H1 (cell line): Measurements from ENCODE around the gene SMLR1. TPM values are rescaled to one million over a fixed set of nuclear protein-coding genes. Genes with fewer than 3 reads are reported as not detected.

ENCODE experiments used
- CTCF ChIA-PET: fragments of 300-600 bp; sonication (Branson Sonifier 250); formaldehyde crosslinking; loops from one replicate; lab custom pipeline; 2021; ENCODE audit not compliant: partially characterized antibody; lab: Charles Lee
- POLR2A ChIA-PET: fragments of 300-600 bp; sonication (Branson Sonifier 250); formaldehyde crosslinking; loops from one replicate; lab custom pipeline; 2021; ENCODE audit warnings: inconsistent platforms; ENCODE audit not compliant: partially characterized antibody; lab: Charles Lee
- DNase-seq, 2 experiments: peaks; one replicate each; pipeline versions ENCODE4 v3.0.0 to v3.0.0-alpha.2; 2010 to 2022; ENCODE audit warnings: low spot score in 2 of 2, low read depth in 1 of 2, mixed read lengths in 1 of 2
- FAIRE-seq: peaks from 2 replicates; lab custom pipeline; 2011; peaks lifted over from hg19 to GRCh38; lab: Jason Lieb, UNC
- H2AFZ ChIP-seq: 2 replicates; pipeline ENCODE4 v1.8.1; 2012; ENCODE audit warnings: low read length, inconsistent platforms
- H2AK5ac ChIP-seq: 2 replicates; pipeline ENCODE4 v1.6.1; 2013; ENCODE audit warnings: low read depth, low read length
- H2BK120ac ChIP-seq: replicated peaks from 2 replicates; pipeline ENCODE3; 2013; ENCODE audit warnings: low read depth, low read length, inconsistent platforms
- H2BK12ac ChIP-seq: 2 replicates; pipeline ENCODE4 v1.6.1; 2013; ENCODE audit warnings: low read depth, low read length
- H2BK15ac ChIP-seq: 2 replicates; pipeline ENCODE4 v1.6.1; 2013; ENCODE audit warnings: low read length
- H2BK20ac ChIP-seq: 2 replicates; pipeline ENCODE4 v1.6.1; 2013; ENCODE audit warnings: low read length
- H2BK5ac ChIP-seq: 2 replicates; pipeline ENCODE4 v1.6.1; 2013; ENCODE audit warnings: low read depth, low read length
- H3K14ac ChIP-seq: 2 replicates; pipeline ENCODE4 v1.6.1; 2013; ENCODE audit warnings: inconsistent platforms; ENCODE audit not compliant: insufficient read length
- H3K18ac ChIP-seq: 2 replicates; pipeline ENCODE4 v1.6.1; 2013; ENCODE audit warnings: low read length; ENCODE audit errors: extremely low read depth
- H3K23ac ChIP-seq: 2 replicates; pipeline ENCODE4 v1.6.1; 2013; ENCODE audit warnings: inconsistent platforms; ENCODE audit not compliant: insufficient read length
- H3K23me2 ChIP-seq: 2 replicates; pipeline ENCODE4 v1.6.1; 2013; ENCODE audit warnings: low read depth, low read length
- H3K27ac ChIP-seq: 2 replicates; pipeline ENCODE4 v1.6.1; 2011; ENCODE audit warnings: low read depth, low read length, inconsistent platforms
- H3K27me3 ChIP-seq, 4 experiments: replicated peaks in 1 of 4; 1 replicate in 1 of 4; 2 replicates in 3 of 4; pipeline versions ENCODE4 v1.6.1 to v1.8.1; 2011 to 2013; ENCODE audit warnings: low read length in 3 of 4, mild to moderate bottlenecking in 3 of 4, inconsistent platforms in 2 of 4, mixed read lengths in 2 of 4, moderate library complexity in 1 of 4; ENCODE audit not compliant: control insufficient read depth in 3 of 4, insufficient read depth in 3 of 4; ENCODE audit errors: extremely low read depth in 1 of 4
- H3K36me3 ChIP-seq, 4 experiments: 2 replicates each; pipeline versions ENCODE4 v1.6.1 to v1.8.1; 2011 to 2013; ENCODE audit warnings: mild to moderate bottlenecking in 4 of 4, low read length in 3 of 4, moderate library complexity in 2 of 4, control low read depth in 1 of 4, inconsistent platforms in 1 of 4; ENCODE audit not compliant: insufficient read depth in 4 of 4, control insufficient read depth in 2 of 4
- H3K4ac ChIP-seq: replicated peaks from 2 replicates; pipeline ENCODE3; 2013; ENCODE audit warnings: low read length, low read depth, mixed read lengths, inconsistent platforms; ENCODE audit not compliant: insufficient read length
- H3K4me1 ChIP-seq, 4 experiments: replicated peaks in 1 of 4; 1 replicate in 1 of 4; 2 replicates in 3 of 4; pipeline versions ENCODE4 v1.6.1 to v1.8.1; 2011 to 2013; ENCODE audit warnings: low read length in 3 of 4, inconsistent platforms in 2 of 4, mixed read lengths in 1 of 4; ENCODE audit not compliant: insufficient read depth in 4 of 4, control insufficient read depth in 3 of 4
- H3K4me2 ChIP-seq, 2 experiments: 2 replicates each; pipeline versions ENCODE4 v1.6.1 to v1.8.1; 2011 to 2013; ENCODE audit warnings: low read depth in 2 of 2, low read length in 2 of 2, control low read depth in 1 of 2, inconsistent platforms in 1 of 2, mild to moderate bottlenecking in 1 of 2; ENCODE audit not compliant: insufficient read depth in 1 of 2
- H3K4me3 ChIP-seq, 4 experiments: fragments of 200-600, 300-600 bp in 1 of 4; sonication (generic), shearing (Covaris generic), sonication (Bioruptor Twin) in 1 of 4; 2 replicates each; pipeline versions ENCODE4 v1.5.1 to v1.8.1; 2011 to 2016; ENCODE audit warnings: low read length in 4 of 4, low read depth in 3 of 4, control low read depth in 2 of 4, inconsistent platforms in 2 of 4, mild to moderate bottlenecking in 2 of 4, mixed read lengths in 1 of 4, moderate library complexity in 1 of 4; ENCODE audit not compliant: insufficient read depth in 2 of 4; ENCODE audit errors: extremely low read depth in 1 of 4
- H3K56ac ChIP-seq: replicated peaks from 2 replicates; pipeline ENCODE3; 2013; ENCODE audit warnings: low read depth, mild to moderate bottlenecking, mixed read lengths, low read length, inconsistent platforms; ENCODE audit not compliant: insufficient read length
- H3K79me1 ChIP-seq: 2 replicates; pipeline ENCODE4 v1.6.1; 2013; ENCODE audit warnings: low read depth, low read length, control low read depth
- H3K79me2 ChIP-seq, 2 experiments: 2 replicates each; pipeline versions ENCODE4 v1.6.1 to v1.8.1; 2012 to 2013; ENCODE audit warnings: low read length in 2 of 2, mild to moderate bottlenecking in 2 of 2, inconsistent platforms in 1 of 2; ENCODE audit not compliant: insufficient read depth in 2 of 2, control insufficient read depth in 1 of 2
- H3K9ac ChIP-seq, 4 experiments: replicated peaks in 1 of 4; 1 replicate in 1 of 4; 2 replicates in 3 of 4; pipeline versions ENCODE4 v1.6.1 to v1.8.1; 2011 to 2013; ENCODE audit warnings: low read depth in 3 of 4, low read length in 3 of 4, control low read depth in 2 of 4, mild to moderate bottlenecking in 2 of 4, moderate library complexity in 2 of 4, inconsistent platforms in 1 of 4; ENCODE audit errors: extremely low read depth in 1 of 4
- H3K9me3 ChIP-seq, 2 experiments: 2 replicates each; pipeline versions ENCODE4 v1.6.1 to v1.8.1; 2012 to 2013; ENCODE audit warnings: mild to moderate bottlenecking in 2 of 2, moderate library complexity in 2 of 2, control low read depth in 1 of 2, inconsistent platforms in 1 of 2, low read depth in 1 of 2, low read length in 1 of 2, mixed read lengths in 1 of 2; ENCODE audit not compliant: insufficient read depth in 2 of 2
- H4K20me1 ChIP-seq, 2 experiments: replicated peaks in 1 of 2; 2 replicates each; pipeline versions ENCODE3 to v1.8.1; 2011 to 2013; ENCODE audit warnings: inconsistent platforms in 2 of 2, low read length in 2 of 2, mild to moderate bottlenecking in 1 of 2; ENCODE audit not compliant: insufficient read depth in 2 of 2, control insufficient read depth in 1 of 2
- H4K5ac ChIP-seq: 2 replicates; pipeline ENCODE4 v1.6.1; 2013; ENCODE audit warnings: low read length, low read depth, mixed read lengths, inconsistent platforms; ENCODE audit not compliant: insufficient read length
- H4K8ac ChIP-seq: 2 replicates; pipeline ENCODE4 v1.8.0; 2013; ENCODE audit warnings: mild to moderate bottlenecking, moderate library complexity, low read length, inconsistent platforms; ENCODE audit not compliant: insufficient read depth; ENCODE audit errors: extremely low read depth
- H4K91ac ChIP-seq: replicated peaks from 2 replicates; pipeline ENCODE3; 2013; ENCODE audit warnings: low read length, mixed read lengths, inconsistent platforms; ENCODE audit not compliant: insufficient read length
- CBX8 ChIP-seq: fragments of 300-800, 300-1000 bp; sonication (generic); IDR thresholded peaks from 2 replicates; pipeline ENCODE4 v1.7.1; 2016; ENCODE audit warnings: low read depth, low read length, borderline replicate concordance
- GTF2F1 ChIP-seq: IDR thresholded peaks from 2 replicates; pipeline ENCODE4 v1.6.1; 2012; ENCODE audit warnings: low read depth, low read length, improper control_type of control experiment, borderline replicate concordance
- JUN ChIP-seq: IDR thresholded peaks from 2 replicates; pipeline ENCODE4 v1.6.1; 2011; ENCODE audit warnings: low read depth, mild to moderate bottlenecking, improper control_type of control experiment, low read length
- POU5F1 ChIP-seq: IDR thresholded peaks from 2 replicates; pipeline ENCODE4 v1.6.1; 2011; ENCODE audit warnings: low read depth, mild to moderate bottlenecking, low read length, moderate library complexity
- RBBP5 ChIP-seq: IDR thresholded peaks from 2 replicates; pipeline ENCODE4 v1.7.1; 2012; ENCODE audit warnings: low read depth, mild to moderate bottlenecking, inconsistent platforms, low read length, moderate library complexity, borderline replicate concordance
- RXRA ChIP-seq: IDR thresholded peaks from 2 replicates; pipeline ENCODE4 v1.6.1; 2011; ENCODE audit warnings: low read depth, mild to moderate bottlenecking, low read length, moderate library complexity; ENCODE audit not compliant: insufficient read depth
- TAF1 ChIP-seq: IDR thresholded peaks from 2 replicates; pipeline ENCODE4 v1.6.1; 2011; ENCODE audit warnings: mild to moderate bottlenecking, low read depth, low read length
- WGBS, 2 experiments: shearing (Covaris generic) in 1 of 2; methylation state at CpG; one replicate each; pipeline versions ENCODE4 v1.1.6 to v1.1.7; 2013 to 2015; ENCODE audit warnings: low lambda C conversion rate in 2 of 2, mixed read lengths in 2 of 2, inconsistent platforms in 1 of 2, low coverage in 1 of 2, missing lambda C conversion rate in 1 of 2; ENCODE audit not compliant: insufficient replicate concordance in 2 of 2, insufficient coverage in 1 of 2, insufficient read length in 1 of 2; ENCODE audit errors: extremely low coverage in 1 of 2, missing lambda C conversion rate in 1 of 2; 5-methylcytosine and 5-hydroxymethylcytosine counted together
- long read RNA-seq, 2 experiments: library from RNA in 1 of 2; library from capped mRNA in 1 of 2; stranded (forward); transcript quantifications; one replicate each; pipeline ENCODE4 v2.0.0, GENCODE V29; 2021; ENCODE audit warnings: inconsistent platforms in 1 of 2
- polyA minus RNA-seq, 3 experiments: library from RNA; depleted of rRNA, polyadenylated mRNA; stranded (reverse); fragments of >200 nt; gene quantifications; 1 replicate in 2 of 3; 2 replicates in 1 of 3; pipeline ENCODE4 v1.2.3, GENCODE V29; 2011
- polyA plus RNA-seq, 7 experiments: library from polyadenylated mRNA; depleted of rRNA in 3 of 7; stranded (reverse) in 5 of 7; unstranded in 2 of 7; fragments of >200 nt in 5 of 7; fragments of 200-250 nt in 2 of 7; gene quantifications; 1 replicate in 5 of 7; 2 replicates in 1 of 7; 4 replicates in 1 of 7; pipeline versions ENCODE4 v1.2.1 to v1.2.3, GENCODE V29; 2011 to 2013; ENCODE audit warnings: missing spikeins in 2 of 7, mixed read lengths in 2 of 7
- total RNA-seq: library from RNA; stranded (reverse); fragmentation: NEBNext Ultra II Directional; extraction: Animal tissue kit (Norgen Biotek cat#: 25700); gene quantifications from 2 replicates; pipeline ENCODE4 v1.2.1, GENCODE V29; 2021
- TF ChIP-seq, protein P1 (sequence below): IDR thresholded peaks from 2 replicates; pipeline ENCODE4 v1.6.1; 2012; ENCODE audit warnings: low read length, inconsistent platforms

Gene SMLR1
- total RNA-seq (not detected in 2 replicates), polyA plus RNA-seq (2011; rRNA removed) (not detected in 2 replicates), polyA minus RNA-seq (2011; rRNA and poly(A)+ RNA removed) (not detected in 2 replicates)
- polyA plus RNA-seq (2011; cell fraction: cytosol; rRNA removed) = not detected
- not detected for polyA plus RNA-seq (2011; cell fraction: nucleus; rRNA removed)
- polyA plus RNA-seq (2012, experiment 1 of 2) = not detected in 4 replicates
- polyA plus RNA-seq (2012, experiment 2 of 2) = not detected
- not detected for polyA plus RNA-seq (2013, experiment 1 of 2)
- polyA plus RNA-seq (2013, experiment 2 of 2) = not detected
- polyA minus RNA-seq (2011; cell fraction: cytosol; rRNA and poly(A)+ RNA removed) = not detected
- not detected for polyA minus RNA-seq (2011; cell fraction: nucleus; rRNA and poly(A)+ RNA removed)
- long read RNA-seq, experiment 1 = 0 reads
- long read RNA-seq, experiment 2 = 0 reads

DNA sequence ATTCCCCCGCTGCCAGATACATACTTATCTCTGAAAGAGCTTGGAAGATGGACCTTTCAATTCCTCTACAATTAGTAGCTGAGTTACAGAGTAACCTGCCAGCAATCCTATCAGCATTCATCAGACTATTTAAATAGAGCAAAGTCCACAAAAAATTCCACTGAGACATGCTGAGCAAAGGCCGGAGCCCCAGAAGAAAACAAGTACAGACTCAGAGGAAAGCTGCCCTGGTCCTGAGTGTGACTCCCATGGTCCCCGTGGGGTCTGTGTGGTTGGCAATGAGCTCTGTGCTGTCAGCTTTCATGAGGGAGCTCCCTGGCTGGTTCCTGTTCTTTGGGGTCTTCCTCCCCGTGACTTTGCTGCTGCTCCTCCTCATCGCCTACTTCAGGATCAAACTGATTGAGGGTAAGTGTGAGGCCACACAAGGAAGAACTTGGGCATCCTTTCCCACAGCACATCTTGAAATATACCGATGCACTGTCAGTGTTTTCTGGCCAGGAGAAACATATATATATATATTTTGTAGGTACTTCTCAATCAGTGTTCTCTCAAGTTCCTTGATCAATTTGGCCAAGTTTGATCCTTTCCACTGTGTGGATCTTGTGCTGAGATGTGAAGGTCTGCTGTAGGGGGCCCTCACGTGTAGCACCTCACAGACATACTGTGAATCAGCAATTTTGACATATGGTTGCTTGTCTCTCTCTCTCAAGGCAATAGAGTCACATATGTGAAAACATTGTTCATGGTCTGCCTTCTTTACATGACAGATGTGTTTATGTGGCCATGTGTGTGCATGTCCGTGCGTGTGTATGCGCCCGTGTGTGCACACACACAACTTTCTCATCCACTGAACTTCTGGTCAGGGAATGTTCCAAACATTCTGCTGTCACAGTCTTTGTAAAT is at the start of gene SMLR1:
Gene SMLR1, plus strand, starts transcription at position 160 of the 903 bp plus-strand sequence. Its CDS starts 8 bp downstream, at position 168.
- no peak within 1 kb of the TSS for H3K18ac ChIP-seq
- H3K27ac ChIP-seq = no peak within 1 kb of the TSS
- no peak for DNase-seq
- H3K9me3 ChIP-seq = no peaks in the 10 kb centered on the region
- no peak within 1 kb of the TSS for H2BK5ac ChIP-seq
- no peak within 1 kb of the TSS for H3K23ac ChIP-seq
- POLR2A ChIA-PET = no interaction called here
- peaks cover 0 to 8% (median 3%) of the 10 kb centered on the region in 4 experiments; a peak in 4 of 7 replicates for H3K4me1 ChIP-seq
- no peak for FAIRE-seq
- no peak within 1 kb of the TSS for H3K4ac ChIP-seq
- H4K8ac ChIP-seq = no peak within 1 kb of the TSS
- WGBS, 2 experiments = 78% methylated on average over 11 of the region's 11 CpGs; no CpG with 5 or more reads in 1 of the 2 experiments
- no peak within 1 kb of the TSS for H2BK120ac ChIP-seq
- H3K23me2 ChIP-seq = no peaks in the 10 kb centered on the region
- H3K4me2 ChIP-seq = no peak within 1 kb of the TSS; a peak in 1 of 4 replicates
- peak within 1 kb of the TSS; percentile 33; the same call in 1 of the 2 replicates for H2AK5ac ChIP-seq
- H3K14ac ChIP-seq = no peak within 1 kb of the TSS
- peak within 1 kb of the TSS; percentile 15; the same call in 1 of the 2 replicates for H2BK20ac ChIP-seq
- no peak within 1 kb of the TSS for H4K91ac ChIP-seq
- H2BK12ac ChIP-seq = peak within 1 kb of the TSS; percentile 72; the same call in 1 of the 2 replicates
- H3K4me3 ChIP-seq = no peak within 1 kb of the TSS
- no peak within 1 kb of the TSS for H4K5ac ChIP-seq
- H3K56ac ChIP-seq = no peak within 1 kb of the TSS
- no peaks in the 10 kb centered on the region for H4K20me1 ChIP-seq
- no peak within 1 kb of the TSS for H2AFZ ChIP-seq
- no peaks in the 10 kb centered on the region for H3K79me2 ChIP-seq
- H3K36me3 ChIP-seq = no peaks in the 10 kb centered on the region
- CTCF ChIA-PET = interaction anchor here (0.9 to 1.0 kb wide), 2 partner anchors 12 to 810 kb away, joined by 3 to 4 read pairs; partner anchors contain the start of gene ENPP3
- H2BK15ac ChIP-seq = no peak within 1 kb of the TSS
- H3K27me3 ChIP-seq = no peaks in the 10 kb centered on the region
- no peak within 1 kb of the TSS; a peak in 1 of 7 replicates for H3K9ac ChIP-seq
- H3K79me1 ChIP-seq = no peaks in the 10 kb centered on the region
- TF ChIP-seq TAF1 = no peak
- TF ChIP-seq RBBP5 = no peak
- no peak for TF ChIP-seq GTF2F1
- TF ChIP-seq RXRA = no peak
- no peak for TF ChIP-seq CBX8
- TF ChIP-seq, protein P1, sequence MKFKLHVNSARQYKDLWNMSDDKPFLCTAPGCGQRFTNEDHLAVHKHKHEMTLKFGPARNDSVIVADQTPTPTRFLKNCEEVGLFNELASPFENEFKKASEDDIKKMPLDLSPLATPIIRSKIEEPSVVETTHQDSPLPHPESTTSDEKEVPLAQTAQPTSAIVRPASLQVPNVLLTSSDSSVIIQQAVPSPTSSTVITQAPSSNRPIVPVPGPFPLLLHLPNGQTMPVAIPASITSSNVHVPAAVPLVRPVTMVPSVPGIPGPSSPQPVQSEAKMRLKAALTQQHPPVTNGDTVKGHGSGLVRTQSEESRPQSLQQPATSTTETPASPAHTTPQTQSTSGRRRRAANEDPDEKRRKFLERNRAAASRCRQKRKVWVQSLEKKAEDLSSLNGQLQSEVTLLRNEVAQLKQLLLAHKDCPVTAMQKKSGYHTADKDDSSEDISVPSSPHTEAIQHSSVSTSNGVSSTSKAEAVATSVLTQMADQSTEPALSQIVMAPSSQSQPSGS = no peak
- TF ChIP-seq POU5F1 = no peak
- no peak for TF ChIP-seq JUN
